ENCODE results near the gene RBM39. TPM values are rescaled to one million over a fixed set of nuclear protein-coding genes. Genes with fewer than 3 reads are reported as not detected.

RBM39 gene
- total and polyA plus RNA-seq, 9 of the 15 experiments (the other 6 are each of a cell fraction or from before 2014, with no cell fraction given) = 143 to 319 (median 228) TPM

DNA sequence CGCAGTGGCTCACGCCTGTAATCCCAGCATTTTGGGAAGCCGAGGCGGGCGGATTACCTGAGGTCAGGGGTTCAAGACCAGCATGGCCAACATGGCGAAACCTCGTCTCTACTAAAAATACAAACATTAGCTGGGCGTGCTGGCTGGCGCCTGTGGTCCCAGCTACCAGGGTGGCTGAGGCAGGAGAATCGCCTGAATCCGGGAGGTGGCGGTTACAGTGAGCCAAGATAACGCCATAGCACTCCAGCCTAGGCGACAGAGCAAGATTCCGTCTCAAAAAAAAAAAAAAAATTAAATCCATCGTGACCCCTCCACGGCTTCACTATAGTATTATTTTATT lies 76.1 kb downstream of the RBM39 start:
- H3K4me3 ChIP-seq = no peak overlapping the region
- TF ChIP-seq, protein P1, sequence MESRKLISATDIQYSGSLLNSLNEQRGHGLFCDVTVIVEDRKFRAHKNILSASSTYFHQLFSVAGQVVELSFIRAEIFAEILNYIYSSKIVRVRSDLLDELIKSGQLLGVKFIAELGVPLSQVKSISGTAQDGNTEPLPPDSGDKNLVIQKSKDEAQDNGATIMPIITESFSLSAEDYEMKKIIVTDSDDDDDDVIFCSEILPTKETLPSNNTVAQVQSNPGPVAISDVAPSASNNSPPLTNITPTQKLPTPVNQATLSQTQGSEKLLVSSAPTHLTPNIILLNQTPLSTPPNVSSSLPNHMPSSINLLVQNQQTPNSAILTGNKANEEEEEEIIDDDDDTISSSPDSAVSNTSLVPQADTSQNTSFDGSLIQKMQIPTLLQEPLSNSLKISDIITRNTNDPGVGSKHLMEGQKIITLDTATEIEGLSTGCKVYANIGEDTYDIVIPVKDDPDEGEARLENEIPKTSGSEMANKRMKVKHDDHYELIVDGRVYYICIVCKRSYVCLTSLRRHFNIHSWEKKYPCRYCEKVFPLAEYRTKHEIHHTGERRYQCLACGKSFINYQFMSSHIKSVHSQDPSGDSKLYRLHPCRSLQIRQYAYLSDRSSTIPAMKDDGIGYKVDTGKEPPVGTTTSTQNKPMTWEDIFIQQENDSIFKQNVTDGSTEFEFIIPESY (CRISPR knock-in tag; IDR thresholded peaks at IDR 0.05) = peak; percentile 21; the same call in 1 of the 2 replicates
- no peak for TF ChIP-seq ZC3H4 (CRISPR knock-in tag; IDR thresholded peaks at IDR 0.05; ENCODE audit: borderline replicate concordance)
- no peak for TF ChIP-seq GTF2F1 (IDR thresholded peaks at IDR 0.05; ENCODE audit: low read depth, low read length)
- peaks cover 42% of the 10 kb centered on the region for H3K79me2 ChIP-seq (ENCODE audit: control insufficient read depth, insufficient read depth, low read length)
- DNase-seq (ENCODE audit: extremely low read depth in 1 of 4, low spot score in 3 of 4) = no peak
- peaks cover 11 to 18% of the 10 kb centered on the region in 2 experiments; a peak in 4 of 5 replicates for H3K4me1 ChIP-seq (replicated peaks in 1 of 2; ENCODE audit: control insufficient read depth in 2 of 2, insufficient read depth in 2 of 2, low read length in 2 of 2)
- ChIA-PET POLR2A (interaction anchor here (0.7 to 1.0 kb wide), 3 partner anchors 10 to 76 kb away, joined by 3 read pairs; partner anchors contain the start of gene RBM39), CTCF (ENCODE audit: low intra/inter-chr PET ratio) (no interaction called here)
- no peak for ATAC-seq
- H3K9me1 ChIP-seq (ENCODE audit: control insufficient read depth, insufficient read depth, low read length) = no peaks in the 10 kb centered on the region
- intact Hi-C loops (cut with micrococcal nuclease) (no loop called here), in situ Hi-C loops (cut with MboI) (no loop called here)
- peaks cover 30% of the 10 kb centered on the region for H3K36me3 ChIP-seq (ENCODE audit: control insufficient read depth, insufficient read depth, low read length)
- no peak overlapping the region for H3K4me2 ChIP-seq (ENCODE audit: insufficient read depth, low read length)
- WGBS (ENCODE audit: insufficient coverage, low coverage, missing lambda C conversion rate) = 97% methylated on average over 16 of the region's 17 CpGs
- no peak overlapping the region for H2AFZ ChIP-seq (ENCODE audit: low read depth, low read length)
- no peak for FAIRE-seq
- H3K27me3 ChIP-seq (ENCODE audit: control insufficient read depth in 2 of 2, insufficient read depth in 2 of 2, low read length in 2 of 2) = no peaks in the 10 kb centered on the region
- no TSS peak for BruUV-seq (replicated peaks)
- no peak overlapping the region for H3K9ac ChIP-seq (ENCODE audit: insufficient read depth in 1 of 2, low read depth in 2 of 2, low read length in 2 of 2)
- no peak overlapping the region for H3K27ac ChIP-seq (ENCODE audit: extremely low read depth, low read depth, low read length)
- no peaks in the 10 kb centered on the region for H3K9me3 ChIP-seq (replicated peaks; ENCODE audit: control insufficient read depth, insufficient read depth, low read depth, low read length)
- H4K20me1 ChIP-seq (replicated peaks; ENCODE audit: control insufficient read depth, insufficient read depth, low read length) = peaks cover 31% of the 10 kb centered on the region
